GM19467 (cell line): Measurements from ENCODE around the gene BARHL1.

Source experiments
- ATAC-seq: cut with Tn5 transposase; IDR thresholded peaks from one replicate; pipeline ENCODE4 v1.9.1; 2021; ENCODE audit warnings: mild to moderate bottlenecking, moderate library complexity; ENCODE audit not compliant: unreplicated experiment

Gene BARHL1

GRCh38 chr9:132582276-132582785 is at the start of gene BARHL1:
BARHL1 (plus strand) TSS chr9:132582606; CDS start chr9:132582798, 192 bp downstream.
- ATAC-seq: no peak

DNA sequence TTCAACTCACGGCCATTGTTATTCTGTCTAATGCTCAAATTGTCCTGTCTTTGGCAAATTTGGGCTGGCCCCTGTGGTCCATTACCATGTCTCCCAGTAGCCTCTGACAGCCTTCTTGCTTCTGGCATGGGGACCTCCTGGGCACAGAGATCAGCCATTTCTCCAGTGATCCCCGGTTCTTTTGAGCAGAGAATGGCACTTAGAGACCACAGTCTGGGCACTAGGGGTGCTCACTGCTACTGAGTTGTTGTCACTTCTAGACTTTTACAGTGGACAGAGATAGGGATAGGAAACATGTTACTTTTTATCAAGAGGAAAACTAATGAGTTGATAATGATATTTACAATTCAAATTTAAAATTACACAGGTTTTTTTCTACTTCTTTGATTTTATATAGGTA is 47.6 kb upstream of the BARHL1 start:
- no peak for ATAC-seq

GRCh38 chr9:132536124-132536523 is 46.3 kb upstream of the BARHL1 start:
- no peak for ATAC-seq

- ATAC-seq: no peak
These were observed 45.1 kb upstream of the BARHL1 start for GRCh38 chr9:132537352-132537751.

GRCh38 chr9:132538071-132538470 is 44.3 kb upstream of the BARHL1 start:
- no peak for ATAC-seq

GRCh38 chr9:132539096-132539495 is 43.3 kb upstream of the BARHL1 start:
- ATAC-seq: no peak

- no peak for ATAC-seq
These were observed 41.4 kb upstream of the BARHL1 start for GRCh38 chr9:132541051-132541450.

DNA sequence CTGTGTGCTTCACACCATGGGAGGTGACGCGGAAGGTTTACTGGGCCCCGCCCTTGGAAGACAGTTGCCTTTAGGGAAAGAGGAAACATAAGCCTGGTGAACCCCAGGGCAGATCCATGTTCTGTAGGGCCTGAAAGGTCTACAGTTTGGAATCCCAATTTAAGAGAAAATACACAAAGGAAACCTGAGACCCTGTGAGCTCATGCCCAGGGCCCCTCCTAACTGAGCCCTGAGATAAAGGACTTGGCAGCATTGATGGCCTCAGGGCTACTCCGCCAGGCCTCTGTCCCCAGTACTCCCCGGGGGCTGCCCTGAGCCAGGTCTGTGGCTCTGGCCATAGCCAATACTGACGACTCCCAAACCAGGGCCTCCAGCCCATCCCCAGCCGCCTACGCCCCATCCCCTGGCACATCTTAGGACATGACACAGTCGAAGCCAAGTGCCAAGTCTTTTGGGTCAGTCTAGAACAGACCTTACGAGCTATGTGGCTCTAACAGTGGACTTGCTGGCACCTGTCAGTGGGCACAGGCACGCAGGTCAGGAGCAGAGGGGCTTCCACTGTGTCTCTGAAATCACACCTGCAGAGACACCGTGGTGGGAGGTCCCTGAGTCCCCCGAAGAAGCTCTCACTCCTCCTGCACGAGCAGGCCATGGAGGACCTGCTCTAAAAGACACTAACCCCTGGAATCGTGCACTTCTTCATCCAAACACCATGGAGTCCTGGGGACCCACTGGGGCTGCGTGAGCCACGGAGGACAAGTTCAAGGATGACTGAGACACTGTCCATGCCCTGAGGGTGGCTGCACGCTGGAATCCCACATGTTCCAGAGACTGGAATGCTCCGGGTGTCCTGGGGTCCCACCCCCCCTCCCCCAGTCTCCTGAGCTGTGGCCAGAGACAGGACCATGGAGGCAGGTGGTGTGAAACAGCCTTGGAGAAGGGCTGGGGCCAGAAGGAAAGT is 40.3 kb upstream of the BARHL1 start:
- ATAC-seq: no peak

- no peak for ATAC-seq
These were observed 39.2 kb upstream of the BARHL1 start for GRCh38 chr9:132543251-132543650.

GRCh38 chr9:132543960-132544359 is 38.4 kb upstream of the BARHL1 start:
- no peak for ATAC-seq

GRCh38 chr9:132545578-132545977 is 36.8 kb upstream of the BARHL1 start:
- no peak for ATAC-seq

DNA sequence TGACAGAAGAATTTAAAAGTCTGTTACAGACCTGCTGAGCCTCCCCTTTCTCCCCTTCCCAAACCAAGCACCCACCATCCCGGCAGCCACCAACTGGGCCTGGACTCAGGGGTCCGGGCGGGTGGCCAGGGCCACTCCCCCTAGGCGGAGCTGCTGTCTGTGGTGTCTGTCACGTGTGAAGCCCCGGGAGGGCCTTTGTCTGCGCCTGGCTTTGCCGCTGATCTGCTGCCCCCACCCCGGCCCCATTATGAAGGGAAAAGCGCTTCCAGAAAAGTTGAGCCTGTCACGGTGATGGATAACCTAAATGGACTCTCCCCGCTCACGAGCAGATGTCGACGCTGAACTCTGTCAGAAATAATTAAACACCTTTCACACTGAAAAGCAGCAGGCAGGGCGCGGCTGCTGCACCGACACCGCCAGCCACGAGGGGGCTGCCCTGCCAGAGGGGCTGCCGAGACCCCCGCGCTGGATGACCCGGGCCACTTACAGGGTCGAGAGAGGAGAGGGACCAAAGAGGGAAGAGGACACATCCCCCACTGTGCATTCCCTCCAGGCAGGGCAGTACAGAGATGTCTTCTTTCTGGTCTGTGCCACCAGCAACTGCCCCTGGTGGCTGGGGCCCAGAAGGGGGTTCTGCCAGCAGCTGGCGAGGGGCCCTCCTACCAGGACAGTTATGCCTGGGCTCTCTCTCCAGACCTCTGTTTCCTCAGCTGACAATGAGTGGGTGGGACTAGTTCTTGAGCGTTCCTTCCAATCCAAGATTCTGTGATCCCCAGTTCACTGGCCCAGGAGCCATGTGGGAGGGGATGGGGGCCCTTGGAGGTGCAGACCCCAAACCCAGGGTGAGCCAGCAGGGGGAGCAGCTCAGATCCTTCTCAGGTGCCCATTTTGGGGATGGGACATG is 36.0 kb upstream of the BARHL1 start:
- no peak for ATAC-seq

GRCh38 chr9:132547052-132547431 is 35.4 kb upstream of the BARHL1 start:
- ATAC-seq: no peak

- no peak for ATAC-seq
These were observed 35.0 kb upstream of the BARHL1 start for GRCh38 chr9:132547436-132547835.

DNA sequence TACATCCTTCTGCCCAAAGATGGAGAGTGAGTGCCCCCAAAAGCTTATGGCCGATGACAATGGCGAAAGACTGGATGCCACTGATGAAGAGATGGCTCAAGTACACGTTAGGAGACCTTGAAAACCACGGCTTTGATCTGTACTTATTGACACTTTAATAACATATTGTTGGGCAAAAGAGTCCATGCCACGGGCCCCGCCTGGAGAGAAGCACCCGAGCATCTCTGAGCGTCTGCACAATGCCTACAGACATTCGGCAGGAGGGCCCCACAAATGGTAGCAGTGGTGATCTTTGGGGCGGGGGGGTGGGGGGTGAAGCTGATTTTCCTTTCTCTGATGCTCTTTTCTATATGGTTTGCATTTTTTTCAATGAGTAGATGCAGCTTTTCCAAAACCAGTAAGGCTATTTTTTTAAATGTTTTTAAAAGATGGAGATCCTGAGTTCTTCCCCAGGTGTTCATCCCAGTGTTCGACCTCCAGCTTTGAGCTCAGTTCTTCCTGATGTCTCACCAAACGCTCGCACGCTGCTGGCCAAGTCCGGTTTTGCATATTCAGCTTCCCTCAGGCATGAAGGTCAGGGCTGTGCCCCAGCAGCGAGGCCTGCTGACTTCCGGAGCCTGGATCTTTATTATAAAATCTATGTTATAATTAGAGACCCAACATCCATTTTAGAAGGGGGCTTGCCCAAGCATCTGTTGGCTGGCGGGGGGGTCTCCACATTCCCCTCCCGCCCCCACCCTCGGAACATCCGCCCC is 34.3 kb upstream of the BARHL1 start:
- no peak for ATAC-seq

DNA sequence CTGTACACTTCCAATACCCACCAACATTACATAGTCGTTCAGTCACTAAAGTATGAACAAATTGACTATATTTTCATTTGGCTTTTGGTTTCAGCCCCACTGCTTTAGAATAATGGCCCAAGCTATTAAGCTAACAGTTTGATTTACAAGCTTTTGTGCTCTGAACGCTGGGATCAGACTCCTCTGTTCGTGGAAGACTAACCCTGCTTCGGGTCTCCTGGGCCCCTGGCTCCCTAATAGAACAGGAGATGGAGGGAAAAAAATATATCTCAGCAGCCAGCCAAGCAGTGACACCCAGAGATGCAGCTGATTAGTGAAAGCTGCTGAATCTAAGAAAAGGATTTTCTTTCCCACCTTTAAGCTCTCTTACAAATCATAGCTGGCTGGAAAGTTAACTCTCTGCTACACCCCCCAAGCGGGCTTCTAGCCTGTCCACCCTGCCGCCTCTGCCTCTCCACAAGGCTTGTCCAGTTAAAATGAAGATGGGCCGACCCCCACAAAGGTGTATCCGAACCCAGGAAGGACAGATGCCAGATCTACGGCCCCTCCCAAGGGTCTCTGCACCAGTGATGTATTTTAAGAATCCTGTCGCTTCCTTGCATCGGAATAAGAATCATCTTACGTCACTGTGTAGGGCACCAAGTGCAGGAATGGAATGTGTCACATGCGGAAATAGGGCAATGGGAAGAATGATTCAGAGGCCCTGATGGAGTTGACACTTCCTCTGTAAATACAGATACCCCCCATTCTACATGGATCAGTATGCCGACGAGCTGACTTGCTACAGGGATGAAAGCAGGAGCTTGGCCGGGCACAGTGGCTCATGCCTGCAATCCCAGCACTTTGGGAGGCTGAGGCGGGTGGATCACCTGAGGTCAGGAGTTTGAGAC is 33.4 kb upstream of the BARHL1 start:
- ATAC-seq: no peak

GRCh38 chr9:132551556-132551955 is 30.9 kb upstream of the BARHL1 start:
- no peak for ATAC-seq

DNA sequence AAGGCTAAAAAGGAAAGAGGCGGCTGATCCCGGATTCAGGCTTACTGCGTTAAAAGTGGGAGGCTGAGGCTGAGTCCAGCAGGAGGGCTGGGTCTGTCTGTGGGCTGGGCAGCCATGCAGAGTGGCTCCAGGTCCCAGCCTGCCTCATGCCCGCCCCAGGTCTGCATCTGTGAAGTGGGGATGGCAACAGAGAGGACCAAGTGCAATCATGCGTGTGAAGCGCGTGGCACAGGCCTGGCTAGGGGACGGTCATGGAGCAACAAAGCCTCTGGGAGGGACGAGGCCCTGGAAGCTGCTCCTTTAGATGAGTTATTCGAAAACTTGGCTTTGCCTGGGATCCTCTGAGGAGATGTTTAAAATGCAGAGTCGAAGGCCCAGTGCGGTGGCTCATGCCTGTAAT is 30.4 kb upstream of the BARHL1 start:
- no peak for ATAC-seq

- no peak for ATAC-seq
These were observed 27.7 kb upstream of the BARHL1 start for GRCh38 chr9:132554755-132555154.

DNA sequence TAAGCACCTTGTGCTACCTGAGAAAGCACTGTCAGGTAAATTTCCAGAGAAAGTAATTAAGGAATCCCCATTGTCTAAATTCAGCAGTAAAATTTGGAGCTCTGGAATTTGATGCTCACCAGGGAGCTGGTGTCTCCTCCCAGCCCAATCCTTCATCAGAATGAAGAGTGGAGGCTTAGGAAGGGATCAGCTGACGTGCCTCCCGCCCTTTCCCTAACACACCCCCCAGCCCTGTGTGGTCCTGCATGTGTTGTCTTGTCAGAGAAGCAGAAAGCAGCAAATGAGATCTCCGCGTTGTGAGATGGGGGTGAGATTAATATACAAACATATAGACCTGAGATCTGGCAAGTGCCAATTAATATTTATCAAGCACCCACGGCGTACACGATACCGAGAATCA is 26.9 kb upstream of the BARHL1 start:
- ATAC-seq: no peak
